ENCODE results near the gene MRPL58. TPM values are rescaled to one million over a fixed set of nuclear protein-coding genes. Genes with fewer than 3 reads are reported as not detected.

The MRPL58 gene
- total and polyA plus RNA-seq, 2 of the 8 experiments (the other 6 are each of a cell fraction or from before 2014, with no cell fraction given) = 43.6 to 49.1 TPM

DNA sequence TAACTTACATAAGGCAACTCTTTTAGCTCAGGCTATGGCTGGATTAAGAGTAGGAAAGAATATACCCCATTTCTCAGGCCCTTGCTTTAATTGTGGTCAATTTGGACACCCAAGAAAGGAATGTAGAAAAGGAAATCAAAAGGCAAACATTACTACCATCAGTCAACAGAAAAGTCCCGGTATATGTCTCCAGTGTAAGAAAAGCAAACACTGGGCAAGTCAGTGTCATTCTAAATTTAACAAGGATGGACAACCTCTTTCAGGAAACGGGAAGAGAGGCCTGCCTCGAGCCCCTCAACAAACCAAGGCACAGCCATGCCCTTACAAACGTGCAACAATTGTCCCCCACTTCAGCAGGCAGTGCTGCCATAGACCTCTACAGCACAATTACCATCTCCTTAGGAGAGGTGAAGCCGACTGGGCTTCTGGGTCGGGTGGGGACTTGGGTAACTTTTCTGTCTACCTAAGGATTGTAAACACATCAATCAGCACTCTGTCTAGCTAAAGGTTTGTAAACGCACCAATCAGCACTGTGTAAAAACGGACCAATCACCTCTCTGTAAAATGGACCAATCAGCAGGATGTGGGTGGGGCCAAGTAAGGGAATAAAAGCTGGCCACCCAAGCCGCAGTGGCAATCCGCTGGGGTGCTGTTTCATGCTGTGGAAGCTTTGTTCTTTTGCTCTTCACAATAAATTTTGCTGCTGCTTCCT, 12.4 kb downstream of the MRPL58 start (continued):
- TF ChIP-seq CHD7 (IDR thresholded peaks at IDR 0.05; ENCODE audit: insufficient replicate concordance, low read length) (no peak), POLR2AphosphoS5 (IDR thresholded peaks at IDR 0.05; ENCODE audit: low read depth, low read length) (no peak), EZH2 (IDR thresholded peaks at IDR 0.05; ENCODE audit: low read depth, low read length, severe bottlenecking) (no peak), HDAC6 (IDR thresholded peaks at IDR 0.05; ENCODE audit: low read depth, low read length) (no peak)
